Mesenchymal stem cell (in vitro differentiated cells and primary cell): ENCODE measurements around the gene PLPP2.

Source experiments
- DNase-seq: peaks from one replicate; pipeline ENCODE4 v3.0.0-alpha.2; 2013
- H2AFZ ChIP-seq: one replicate; pipeline ENCODE4 v1.6.1; 2013; ENCODE audit warnings: low read depth, mild to moderate bottlenecking, control low read depth, inconsistent platforms, low read length, moderate library complexity
- H2AK5ac ChIP-seq: 2 replicates; pipeline ENCODE4 v1.6.1; 2013; ENCODE audit warnings: low read length, moderate library complexity, mild to moderate bottlenecking, inconsistent platforms; ENCODE audit not compliant: severe bottlenecking
- H2BK120ac ChIP-seq: one replicate; pipeline ENCODE4 v1.6.1; 2013; ENCODE audit warnings: low read depth, mild to moderate bottlenecking, inconsistent platforms, low read length, moderate library complexity
- H2BK12ac ChIP-seq, 2 experiments: one replicate each; pipeline ENCODE4 v1.6.1; 2013; ENCODE audit warnings: inconsistent platforms in 2 of 2, low read length in 2 of 2, mild to moderate bottlenecking in 2 of 2, moderate library complexity in 2 of 2, control low read depth in 1 of 2
- H2BK15ac ChIP-seq: one replicate; pipeline ENCODE4 v1.6.1; 2013; ENCODE audit warnings: mild to moderate bottlenecking, low read depth, inconsistent platforms; ENCODE audit not compliant: poor library complexity, severe bottlenecking
- H2BK5ac ChIP-seq: 2 replicates; pipeline ENCODE4 v1.6.1; 2013; ENCODE audit warnings: low read depth, mild to moderate bottlenecking, low read length, control low read depth, inconsistent platforms; ENCODE audit not compliant: poor library complexity, severe bottlenecking
- H3K14ac ChIP-seq, 2 experiments: one replicate each; pipeline ENCODE4 v1.6.1; 2013; ENCODE audit warnings: inconsistent platforms in 2 of 2, low read length in 2 of 2, control low read depth in 1 of 2, mild to moderate bottlenecking in 1 of 2, moderate library complexity in 1 of 2
- H3K18ac ChIP-seq, 2 experiments: one replicate each; pipeline ENCODE4 v1.6.1; 2013; ENCODE audit warnings: inconsistent platforms in 2 of 2, low read length in 2 of 2, control low read depth in 1 of 2, low read depth in 1 of 2, mild to moderate bottlenecking in 1 of 2
- H3K23ac ChIP-seq, 2 experiments: one replicate each; pipeline ENCODE4 v1.6.1; 2013; ENCODE audit warnings: inconsistent platforms in 2 of 2, low read length in 2 of 2, mild to moderate bottlenecking in 2 of 2, moderate library complexity in 2 of 2, control low read depth in 1 of 2
- H3K27ac ChIP-seq: 2 replicates; pipeline ENCODE4 v1.5.1; 2013; ENCODE audit warnings: mild to moderate bottlenecking, moderate library complexity, low read length, control low read depth, inconsistent platforms; ENCODE audit not compliant: poor library complexity, severe bottlenecking
- H3K27me3 ChIP-seq, 2 experiments: 2 replicates each; pipeline versions ENCODE4 v1.6.1 to v1.7.0; 2013; ENCODE audit warnings: low read length in 2 of 2, mild to moderate bottlenecking in 2 of 2, moderate library complexity in 2 of 2, control low read depth in 1 of 2, inconsistent platforms in 1 of 2; ENCODE audit not compliant: control insufficient read depth in 1 of 2, insufficient read depth in 1 of 2
- H3K36me3 ChIP-seq, 2 experiments: 2 replicates each; pipeline versions ENCODE4 v1.6.1 to v1.7.0; 2013; ENCODE audit warnings: low read length in 2 of 2, control low read depth in 1 of 2, inconsistent platforms in 1 of 2, low read depth in 1 of 2, mild to moderate bottlenecking in 1 of 2; ENCODE audit not compliant: insufficient read depth in 2 of 2, control insufficient read depth in 1 of 2
- H3K4ac ChIP-seq, 2 experiments: one replicate each; pipeline ENCODE4 v1.6.1; 2013; ENCODE audit warnings: inconsistent platforms in 2 of 2, low read length in 2 of 2, mild to moderate bottlenecking in 2 of 2, moderate library complexity in 2 of 2, control low read depth in 1 of 2, low read depth in 1 of 2
- H3K4me1 ChIP-seq: 2 replicates; pipeline ENCODE4 v1.6.1; 2013; ENCODE audit warnings: low read depth, low read length, control low read depth; ENCODE audit not compliant: control insufficient read depth, insufficient read depth
- H3K4me2 ChIP-seq: 2 replicates; pipeline ENCODE4 v1.6.1; 2013; ENCODE audit warnings: low read length, mild to moderate bottlenecking, inconsistent platforms; ENCODE audit not compliant: poor library complexity, severe bottlenecking
- H3K4me3 ChIP-seq, 2 experiments: 2 replicates each; pipeline versions ENCODE4 v1.5.1 to v1.7.0; 2013; ENCODE audit warnings: low read length in 2 of 2, mild to moderate bottlenecking in 2 of 2, control low read depth in 1 of 2, low read depth in 1 of 2; ENCODE audit not compliant: insufficient read depth in 1 of 2
- H3K79me1 ChIP-seq: replicated peaks from 2 replicates; pipeline ENCODE4 v1.6.1; 2013; ENCODE audit warnings: mild to moderate bottlenecking, control low read depth, low read length, inconsistent platforms; ENCODE audit not compliant: poor library complexity, severe bottlenecking
- H3K9ac ChIP-seq: 2 replicates; pipeline ENCODE4 v1.7.0; 2013; ENCODE audit warnings: mild to moderate bottlenecking, low read length, moderate library complexity
- H3K9me3 ChIP-seq: 2 replicates; pipeline ENCODE4 v1.7.0; 2013; ENCODE audit warnings: mild to moderate bottlenecking, low read length; ENCODE audit not compliant: control insufficient read depth
- H4K8ac ChIP-seq: one replicate; pipeline ENCODE4 v1.6.1; 2013; ENCODE audit warnings: inconsistent platforms, mild to moderate bottlenecking, low read length, moderate library complexity
- H4K91ac ChIP-seq: one replicate; pipeline ENCODE4 v1.6.1; 2013; ENCODE audit warnings: mild to moderate bottlenecking, low read length, inconsistent platforms
- WGBS: methylation state at CpG from one replicate; pipeline ENCODE4 v1.1.7; 2013; ENCODE audit warnings: mixed read lengths; 5-methylcytosine and 5-hydroxymethylcytosine counted together

The PLPP2 gene

GRCh38 chr19:294341-294945, 3.2 kb upstream of the PLPP2 start:
- Histone ChIP-seq H2BK15ac (no peak overlapping the region), H3K27me3 (peaks cover 18 to 59% of the 10 kb centered on the region in 2 experiments), H3K23ac (no peak overlapping the region), H3K4me3 (peak overlapping the region in 1 of 2 experiments; percentile 55), H3K4me2 (no peak overlapping the region), H2BK5ac (no peak overlapping the region), H3K9ac (peak overlapping the region; percentile 19), H3K18ac (no peak overlapping the region), H2AK5ac (no peak overlapping the region), H2BK12ac (no peak overlapping the region), H3K36me3 (no peaks in the 10 kb centered on the region), H3K4me1 (peaks cover 32% of the 10 kb centered on the region), H3K9me3 (no peaks in the 10 kb centered on the region), H2AFZ (no peak overlapping the region), H4K91ac (no peak overlapping the region), H3K79me1 (no peaks in the 10 kb centered on the region), H3K4ac (no peak overlapping the region), H3K14ac (no peak overlapping the region), H2BK120ac (no peak overlapping the region), H4K8ac (no peak overlapping the region), H3K27ac (no peak overlapping the region)
- DNase-seq = peak; percentile 18
- 32% methylated on average over 29 of the region's 29 CpGs for WGBS

GRCh38 chr19:293436-294110, 2.4 kb upstream of the PLPP2 start:
- Histone ChIP-seq H3K27me3 (peaks cover 18 to 60% of the 10 kb centered on the region in 2 experiments), H4K8ac (no peak overlapping the region), H4K91ac (no peak overlapping the region), H3K79me1 (no peaks in the 10 kb centered on the region), H2AK5ac (no peak overlapping the region), H3K14ac (no peak overlapping the region), H3K4me3 (no peak overlapping the region), H3K36me3 (no peaks in the 10 kb centered on the region), H3K4me2 (no peak overlapping the region), H2BK120ac (no peak overlapping the region), H2AFZ (no peak overlapping the region), H2BK5ac (no peak overlapping the region), H3K27ac (no peak overlapping the region), H3K23ac (no peak overlapping the region), H3K18ac (no peak overlapping the region), H3K4me1 (peaks cover 32% of the 10 kb centered on the region), H3K4ac (peak overlapping the region in 1 of 2 experiments; percentile 5), H2BK15ac (no peak overlapping the region), H2BK12ac (no peak overlapping the region), H3K9ac (no peak overlapping the region), H3K9me3 (no peaks in the 10 kb centered on the region)
- 86% methylated on average over 14 of the region's 14 CpGs for WGBS
- no peak for DNase-seq

- 87% methylated on average over 4 of the region's 4 CpGs for WGBS
- Histone ChIP-seq H3K9me3 (no peaks in the 10 kb centered on the region), H3K27ac (no peak overlapping the region), H3K23ac (no peak overlapping the region), H2AK5ac (no peak overlapping the region), H2AFZ (no peak overlapping the region), H3K9ac (no peak overlapping the region), H3K4me2 (no peak overlapping the region), H3K4me3 (no peak overlapping the region), H3K14ac (no peak overlapping the region), H2BK15ac (no peak overlapping the region), H2BK5ac (no peak overlapping the region), H2BK12ac (no peak overlapping the region), H3K79me1 (no peaks in the 10 kb centered on the region), H4K8ac (no peak overlapping the region), H3K4me1 (peaks cover 32% of the 10 kb centered on the region), H3K36me3 (no peaks in the 10 kb centered on the region), H4K91ac (no peak overlapping the region), H2BK120ac (no peak overlapping the region), H3K18ac (no peak overlapping the region), H3K4ac (no peak overlapping the region), H3K27me3 (peaks cover 18 to 60% of the 10 kb centered on the region in 2 experiments)
- DNase-seq = no peak
Measured at GRCh38 chr19:292951-293350, 1.7 kb upstream of the PLPP2 start.

GRCh38 chr19:292281-292884, 1.2 kb upstream of the PLPP2 start:
- Histone ChIP-seq H3K14ac (no peak overlapping the region), H3K27ac (no peak overlapping the region), H4K91ac (no peak overlapping the region), H4K8ac (no peak overlapping the region), H3K36me3 (peaks cover 0 to 2% of the 10 kb centered on the region in 2 experiments), H2AFZ (no peak overlapping the region), H3K79me1 (no peaks in the 10 kb centered on the region), H2BK5ac (no peak overlapping the region), H2AK5ac (no peak overlapping the region), H3K18ac (no peak overlapping the region), H3K23ac (no peak overlapping the region), H2BK12ac (no peak overlapping the region), H3K4me2 (no peak overlapping the region), H2BK15ac (no peak overlapping the region), H3K4me3 (no peak overlapping the region), H3K4ac (no peak overlapping the region), H3K9me3 (no peaks in the 10 kb centered on the region), H2BK120ac (no peak overlapping the region), H3K4me1 (peaks cover 32% of the 10 kb centered on the region), H3K27me3 (peaks cover 18 to 60% of the 10 kb centered on the region in 2 experiments), H3K9ac (no peak overlapping the region)
- no peak for DNase-seq
- 87% methylated on average over 15 of the region's 15 CpGs for WGBS
